ENCODE data around the gene LRRC26. TPM values are rescaled to one million over a fixed set of nuclear protein-coding genes. Genes with fewer than 3 reads are reported as not detected.

LRRC26 gene
- total RNA-seq, 2 experiments from 2014 or later = not detected

GRCh38 chr9:137159105-137160053 lies 10.5 kb downstream of the LRRC26 start:
- no peak for TF ChIP-seq CTCF (IDR thresholded peaks at IDR 0.05)
- ChIA-PET CTCF (no interaction called here), POLR2A (interaction anchor here (2.1 kb wide), 1 partner anchor 13 kb away, joined by 6 read pairs; the partner anchor contains the start of gene TMEM210)
- Mint-ChIP-seq H3K4me3 (no peak overlapping the region), H3K27ac (no peak overlapping the region), H3K36me3 (ENCODE audit: low read depth) (no peaks in the 10 kb centered on the region), H3K9me3 (no peaks in the 10 kb centered on the region), H3K27me3 (peaks cover 47% of the 10 kb centered on the region), H3K4me1 (ENCODE audit: low read depth) (peaks cover 18% of the 10 kb centered on the region)
- DNase-seq (no peak), ATAC-seq (no peak)
- intact Hi-C loops (cut with micrococcal nuclease) = no loop called here

- no peak for ATAC-seq
- H3K27me3 Mint-ChIP-seq = peaks cover 44% of the 10 kb centered on the region
- POLR2A ChIA-PET = interaction anchor here (1.0 to 2.4 kb wide), 2 partner anchors 17 to 44 kb away, joined by 3 to 11 read pairs; no protein-coding TSS in a partner anchor
- no peak for TF ChIP-seq CTCF (IDR thresholded peaks at IDR 0.05)
- CTCF ChIA-PET = no interaction called here
- H3K36me3 Mint-ChIP-seq (ENCODE audit: low read depth) = no peaks in the 10 kb centered on the region
- H3K4me1 Mint-ChIP-seq (ENCODE audit: low read depth) = peaks cover 18% of the 10 kb centered on the region
- no peaks in the 10 kb centered on the region for H3K9me3 Mint-ChIP-seq
- intact Hi-C loops (cut with micrococcal nuclease) = no loop called here
- H3K27ac Mint-ChIP-seq = no peak overlapping the region
- H3K4me3 Mint-ChIP-seq = no peak overlapping the region
- no peak for DNase-seq
Observed at GRCh38 chr9:137158625-137159024, 11.2 kb downstream of the LRRC26 start.

GRCh38 chr9:137157618-137158415 lies 12.0 kb downstream of the LRRC26 start:
- Mint-ChIP-seq H3K36me3 (ENCODE audit: low read depth) (no peaks in the 10 kb centered on the region), H3K9me3 (no peaks in the 10 kb centered on the region), H3K27ac (no peak overlapping the region), H3K4me3 (no peak overlapping the region), H3K4me1 (ENCODE audit: low read depth) (peaks cover 18% of the 10 kb centered on the region), H3K27me3 (peaks cover 41% of the 10 kb centered on the region)
- ATAC-seq = no peak
- no peak for DNase-seq
- no peak for TF ChIP-seq CTCF (IDR thresholded peaks at IDR 0.05)
- ChIA-PET CTCF (interaction anchor here (1.2 kb wide), 1 partner anchor 31 kb away, joined by 5 read pairs; no protein-coding TSS in a partner anchor), POLR2A (interaction anchor here (1.0 to 2.4 kb wide), 2 partner anchors 17 to 43 kb away, joined by 3 to 11 read pairs; no protein-coding TSS in a partner anchor)
- intact Hi-C loops (cut with micrococcal nuclease) = no loop called here

DNA sequence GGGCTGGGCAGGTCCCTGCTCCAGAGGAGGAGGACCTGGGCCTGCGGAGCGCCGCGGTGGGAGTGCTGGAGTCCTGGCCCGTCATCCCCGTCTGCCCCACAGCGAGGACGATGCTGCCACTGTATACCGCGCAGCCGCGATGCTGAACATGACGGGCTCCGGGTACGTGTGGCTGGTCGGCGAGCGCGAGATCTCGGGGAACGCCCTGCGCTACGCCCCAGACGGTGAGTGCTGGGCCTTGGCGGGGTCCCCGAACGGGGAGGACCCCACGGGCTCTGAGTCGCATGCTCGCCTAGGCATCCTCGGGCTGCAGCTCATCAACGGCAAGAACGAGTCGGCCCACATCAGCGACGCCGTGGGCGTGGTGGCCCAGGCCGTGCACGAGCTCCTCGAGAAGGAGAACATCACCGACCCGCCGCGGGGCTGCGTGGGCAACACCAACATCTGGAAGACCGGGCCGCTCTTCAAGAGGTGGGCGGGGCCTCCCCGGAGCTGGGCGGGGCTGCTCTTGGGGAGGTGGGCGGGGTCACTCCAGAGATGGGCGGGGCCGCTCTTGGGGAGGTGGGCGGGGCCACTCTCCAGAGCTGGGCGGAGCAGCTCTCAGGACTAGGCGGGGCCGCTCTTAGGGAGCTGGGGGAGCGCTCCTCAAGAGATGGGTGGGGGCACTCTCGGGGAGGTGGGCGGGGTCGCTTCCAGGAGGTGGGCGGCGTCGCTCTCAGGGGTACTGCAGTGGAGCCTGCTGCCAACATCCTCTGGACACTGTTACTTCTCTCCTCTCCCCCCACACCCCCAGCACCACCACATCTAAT lies 13.1 kb downstream of the LRRC26 start:
- Mint-ChIP-seq H3K9me3 (no peaks in the 10 kb centered on the region), H3K4me3 (peak overlapping the region; percentile 52), H3K27ac (no peak overlapping the region), H3K4me1 (ENCODE audit: low read depth) (peaks cover 18% of the 10 kb centered on the region), H3K36me3 (ENCODE audit: low read depth) (no peaks in the 10 kb centered on the region), H3K27me3 (peaks cover 37% of the 10 kb centered on the region)
- peak; percentile 84 for ATAC-seq
- intact Hi-C loops (cut with micrococcal nuclease) = no loop called here
- no peak for TF ChIP-seq CTCF (IDR thresholded peaks at IDR 0.05)
- ChIA-PET POLR2A (interaction anchor here (2.4 kb wide), 1 partner anchor 18 kb away, joined by 11 read pairs; no protein-coding TSS in a partner anchor), CTCF (interaction anchor here (0.7 to 1.2 kb wide), 3 partner anchors 27 to 42 kb away, joined by 3 to 5 read pairs (median 5); no protein-coding TSS in a partner anchor)
- DNase-seq = peak; percentile 79

All from activated CD8-positive, alpha-beta T cell treated with anti-CD3 and anti-CD28 coated beads for 36 hours (primary cell).